ENCODE measurements around the gene DGKI.

Gene DGKI

DNA sequence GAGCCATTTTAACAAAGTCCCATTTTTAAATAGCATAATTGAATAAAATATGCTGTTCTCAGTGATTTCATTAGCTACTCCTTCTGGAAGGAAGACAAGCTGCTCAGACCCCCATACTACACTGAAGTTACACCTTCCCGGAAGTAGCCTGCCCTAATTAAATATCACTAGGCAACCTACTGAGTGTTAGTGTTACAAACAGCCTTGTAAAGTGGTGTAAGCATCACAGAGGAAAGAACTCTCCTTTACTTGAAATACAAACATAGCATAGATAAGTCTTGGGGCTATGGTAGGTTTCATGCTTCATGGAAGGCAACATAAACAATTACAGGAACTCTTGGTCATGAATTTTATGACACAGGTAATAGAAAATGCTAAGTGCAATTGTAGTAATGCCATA lies 459.8 kb downstream of the DGKI start:
- no peaks in the 10 kb centered on the region for H4K20me1 ChIP-seq (ENCODE audit: control insufficient read depth, insufficient read depth, low read depth, low read length)
- TF ChIP-seq, protein P1, sequence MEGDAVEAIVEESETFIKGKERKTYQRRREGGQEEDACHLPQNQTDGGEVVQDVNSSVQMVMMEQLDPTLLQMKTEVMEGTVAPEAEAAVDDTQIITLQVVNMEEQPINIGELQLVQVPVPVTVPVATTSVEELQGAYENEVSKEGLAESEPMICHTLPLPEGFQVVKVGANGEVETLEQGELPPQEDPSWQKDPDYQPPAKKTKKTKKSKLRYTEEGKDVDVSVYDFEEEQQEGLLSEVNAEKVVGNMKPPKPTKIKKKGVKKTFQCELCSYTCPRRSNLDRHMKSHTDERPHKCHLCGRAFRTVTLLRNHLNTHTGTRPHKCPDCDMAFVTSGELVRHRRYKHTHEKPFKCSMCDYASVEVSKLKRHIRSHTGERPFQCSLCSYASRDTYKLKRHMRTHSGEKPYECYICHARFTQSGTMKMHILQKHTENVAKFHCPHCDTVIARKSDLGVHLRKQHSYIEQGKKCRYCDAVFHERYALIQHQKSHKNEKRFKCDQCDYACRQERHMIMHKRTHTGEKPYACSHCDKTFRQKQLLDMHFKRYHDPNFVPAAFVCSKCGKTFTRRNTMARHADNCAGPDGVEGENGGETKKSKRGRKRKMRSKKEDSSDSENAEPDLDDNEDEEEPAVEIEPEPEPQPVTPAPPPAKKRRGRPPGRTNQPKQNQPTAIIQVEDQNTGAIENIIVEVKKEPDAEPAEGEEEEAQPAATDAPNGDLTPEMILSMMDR (IDR thresholded peaks at IDR 0.05; ENCODE audit: low read depth, low read length, poor library complexity, severe bottlenecking), result no peak
- TF ChIP-seq EZH2phosphoT487 (IDR thresholded peaks at IDR 0.05; ENCODE audit: borderline replicate concordance, low read length), result no peak
- no peak overlapping the region for H3K4me3 ChIP-seq (ENCODE audit: low read length)
- H3K27ac ChIP-seq (ENCODE audit: low read depth, low read length), result no peak overlapping the region
- H3K9me3 ChIP-seq (ENCODE audit: control insufficient read depth, insufficient read depth, low read length), result no peaks in the 10 kb centered on the region
- no peaks in the 10 kb centered on the region for H3F3A ChIP-seq (ENCODE audit: control insufficient read depth, insufficient read depth)
- no peaks in the 10 kb centered on the region for H3K79me2 ChIP-seq (ENCODE audit: control insufficient read depth, low read length)
- no peaks in the 10 kb centered on the region for H3K36me3 ChIP-seq (ENCODE audit: control insufficient read depth, low read length)
- no peaks in the 10 kb centered on the region for H3K27me3 ChIP-seq (ENCODE audit: control insufficient read depth, low read length)
- no peaks in the 10 kb centered on the region for H3K4me1 ChIP-seq (ENCODE audit: control insufficient read depth, low read length)
- no peaks in the 10 kb centered on the region; the same call in 1 of the 2 replicates for H3K9me2 ChIP-seq (replicated peaks; ENCODE audit: control insufficient read depth, low read length)
- no peak overlapping the region for H3K4me2 ChIP-seq (ENCODE audit: low read length)

DNA sequence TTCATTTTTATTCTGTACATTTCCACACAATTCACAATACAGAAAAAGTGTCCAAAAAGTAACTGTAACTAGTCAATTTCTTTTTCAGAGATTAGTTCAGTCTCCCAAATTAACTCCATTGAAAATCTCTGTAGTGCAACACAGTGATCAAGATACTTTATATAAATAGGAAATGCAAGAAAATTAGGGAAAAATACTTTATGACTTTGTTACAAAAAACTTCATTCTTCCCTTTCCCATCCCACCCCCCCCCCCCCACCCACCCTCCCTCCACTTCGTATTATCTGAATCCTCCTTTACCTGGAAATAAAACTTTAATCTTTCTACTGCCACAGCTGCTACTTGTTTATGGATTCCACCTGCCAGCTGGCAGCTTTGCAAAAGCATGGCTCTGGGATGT lies 465.7 kb downstream of the DGKI start:
- TF ChIP-seq, protein P1 (IDR thresholded peaks at IDR 0.05; ENCODE audit: low read depth, low read length, poor library complexity, severe bottlenecking), result no peak
- no peak for TF ChIP-seq EZH2phosphoT487 (IDR thresholded peaks at IDR 0.05; ENCODE audit: borderline replicate concordance, low read length)
- no peaks in the 10 kb centered on the region for H3K27me3 ChIP-seq (ENCODE audit: control insufficient read depth, low read length)

DNA sequence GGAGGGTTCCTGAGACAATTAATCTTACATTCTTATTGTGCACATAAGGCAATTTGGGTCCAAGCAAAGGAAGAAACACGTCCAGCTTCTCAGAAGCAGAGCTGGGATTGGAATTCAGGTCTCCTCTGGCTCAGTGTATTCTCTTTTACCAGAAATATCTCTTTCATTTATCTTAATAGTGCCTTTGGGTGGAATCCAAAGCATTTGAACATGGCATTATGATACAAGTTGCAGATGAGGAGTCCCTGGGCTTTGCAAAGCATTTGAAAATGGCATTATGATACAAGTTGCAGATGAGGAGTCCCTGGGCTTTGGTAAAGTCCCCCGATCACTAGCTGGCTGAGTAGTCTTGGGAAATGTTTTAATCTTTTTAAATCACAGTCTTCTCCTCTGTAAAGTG lies 473.3 kb downstream of the DGKI start:
- no peaks in the 10 kb centered on the region for H3K4me1 ChIP-seq (ENCODE audit: control insufficient read depth, low read length)
- H3K4me2 ChIP-seq (ENCODE audit: low read length), result no peak overlapping the region
- no peaks in the 10 kb centered on the region for H3F3A ChIP-seq (ENCODE audit: control insufficient read depth, insufficient read depth)
- H3K27me3 ChIP-seq (ENCODE audit: control insufficient read depth, low read length), result no peaks in the 10 kb centered on the region
- no peaks in the 10 kb centered on the region for H3K36me3 ChIP-seq (ENCODE audit: control insufficient read depth, low read length)
- no peak overlapping the region for H3K4me3 ChIP-seq (ENCODE audit: low read length)
- TF ChIP-seq, protein P1 (IDR thresholded peaks at IDR 0.05; ENCODE audit: low read depth, low read length, poor library complexity, severe bottlenecking), result no peak
- TF ChIP-seq EZH2phosphoT487 (IDR thresholded peaks at IDR 0.05; ENCODE audit: borderline replicate concordance, low read length), result no peak
- H3K27ac ChIP-seq (ENCODE audit: low read depth, low read length), result no peak overlapping the region
- H4K20me1 ChIP-seq (ENCODE audit: control insufficient read depth, insufficient read depth, low read depth, low read length), result no peaks in the 10 kb centered on the region
- no peaks in the 10 kb centered on the region for H3K9me3 ChIP-seq (ENCODE audit: control insufficient read depth, insufficient read depth, low read length)
- no peaks in the 10 kb centered on the region for H3K79me2 ChIP-seq (ENCODE audit: control insufficient read depth, low read length)
- H3K9me2 ChIP-seq (replicated peaks; ENCODE audit: control insufficient read depth, low read length), result no peaks in the 10 kb centered on the region; the same call in none of the 2 replicates

More for the DNA sequence above, 465.7 kb downstream of the DGKI start:
- Histone ChIP-seq H3K27ac (ENCODE audit: low read depth, low read length) (no peak overlapping the region), H3K9me2 (replicated peaks; ENCODE audit: control insufficient read depth, low read length) (no peaks in the 10 kb centered on the region; the same call in 1 of the 2 replicates), H3K36me3 (ENCODE audit: control insufficient read depth, low read length) (no peaks in the 10 kb centered on the region), H3K4me3 (ENCODE audit: low read length) (no peak overlapping the region), H4K20me1 (ENCODE audit: control insufficient read depth, insufficient read depth, low read depth, low read length) (no peaks in the 10 kb centered on the region), H3K4me1 (ENCODE audit: control insufficient read depth, low read length) (no peaks in the 10 kb centered on the region), H3K79me2 (ENCODE audit: control insufficient read depth, low read length) (no peaks in the 10 kb centered on the region), H3F3A (ENCODE audit: control insufficient read depth, insufficient read depth) (no peaks in the 10 kb centered on the region), H3K4me2 (ENCODE audit: low read length) (no peak overlapping the region), H3K9me3 (ENCODE audit: control insufficient read depth, insufficient read depth, low read length) (no peaks in the 10 kb centered on the region)
